A549 (cell line): ENCODE results near the gene SCRN2.

Experiments
- CHD2 ChIP-seq: fragments of 150-350 bp; IDR thresholded peaks from 2 replicates; pipeline ENCODE4 v1.6.1; 2014; ENCODE audit warnings: low read length; ENCODE audit not compliant: partially characterized antibody
- CTCF ChIP-seq: fragments of >200 bp; sonication (Bioruptor Twin); formaldehyde crosslinking; IDR thresholded peaks from 3 replicates; pipeline ENCODE4 v1.5.1; 2016
- TF ChIP-seq, protein P1 (sequence below): fragments of 450-650 bp; IDR thresholded peaks from 2 replicates; pipeline ENCODE4 v1.6.1; 2014; ENCODE audit warnings: antibody characterized with exemption

- TF ChIP-seq, protein P1, sequence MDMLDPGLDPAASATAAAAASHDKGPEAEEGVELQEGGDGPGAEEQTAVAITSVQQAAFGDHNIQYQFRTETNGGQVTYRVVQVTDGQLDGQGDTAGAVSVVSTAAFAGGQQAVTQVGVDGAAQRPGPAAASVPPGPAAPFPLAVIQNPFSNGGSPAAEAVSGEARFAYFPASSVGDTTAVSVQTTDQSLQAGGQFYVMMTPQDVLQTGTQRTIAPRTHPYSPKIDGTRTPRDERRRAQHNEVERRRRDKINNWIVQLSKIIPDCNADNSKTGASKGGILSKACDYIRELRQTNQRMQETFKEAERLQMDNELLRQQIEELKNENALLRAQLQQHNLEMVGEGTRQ: no peak
- TF ChIP-seq CTCF: no peak
- no peak for TF ChIP-seq CHD2
Measured at GRCh38 chr17:47882247-47882646, 41.2 kb upstream of the SCRN2 start.
